DND-41 (cell line): ENCODE data around the gene ADD1.

Experiments
- EZH2 ChIP-seq: IDR thresholded peaks from 3 replicates; pipeline ENCODE4 v1.6.1; 2012; ENCODE audit warnings: borderline replicate concordance, low read depth, mild to moderate bottlenecking, moderate library complexity, low read length, inconsistent platforms; ENCODE audit not compliant: severe bottlenecking
- TF ChIP-seq, protein P1 (sequence below): IDR thresholded peaks from 2 replicates; pipeline ENCODE4 v1.5.1; 2012; ENCODE audit warnings: borderline replicate concordance, low read length, moderate library complexity, mild to moderate bottlenecking; ENCODE audit not compliant: poor library complexity, severe bottlenecking; ENCODE audit errors: extremely low read depth

DNA sequence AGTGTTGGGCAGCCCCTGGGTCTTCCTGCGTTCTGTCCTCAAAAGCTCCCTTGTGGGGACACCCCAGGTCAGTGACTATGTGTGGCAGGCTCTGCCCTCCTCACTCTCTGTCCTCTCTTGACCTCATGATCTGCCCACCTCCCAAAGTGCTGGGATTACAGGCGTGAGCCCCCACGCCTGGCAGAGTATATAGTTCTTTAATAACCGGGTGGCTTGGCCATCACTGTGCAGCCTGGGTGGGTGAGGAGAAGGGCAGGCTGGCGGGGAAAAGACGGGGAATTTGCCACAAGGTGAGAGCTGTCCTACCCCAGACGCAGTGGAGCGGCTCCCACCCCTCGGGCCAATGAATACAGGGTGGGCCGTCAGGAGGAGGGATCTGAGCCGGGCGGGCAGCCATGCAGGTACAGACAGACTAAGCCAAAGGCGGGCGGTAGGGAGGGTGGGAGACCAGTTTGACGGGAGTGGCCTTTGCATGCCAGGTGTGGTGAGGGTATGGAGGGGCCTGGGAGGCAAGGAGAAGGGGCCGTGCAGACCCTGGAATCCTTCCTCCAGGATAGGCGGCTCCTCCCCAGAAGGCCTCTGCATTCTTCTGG, 48.2 kb upstream of the ADD1 start:
- TF ChIP-seq, protein P1, sequence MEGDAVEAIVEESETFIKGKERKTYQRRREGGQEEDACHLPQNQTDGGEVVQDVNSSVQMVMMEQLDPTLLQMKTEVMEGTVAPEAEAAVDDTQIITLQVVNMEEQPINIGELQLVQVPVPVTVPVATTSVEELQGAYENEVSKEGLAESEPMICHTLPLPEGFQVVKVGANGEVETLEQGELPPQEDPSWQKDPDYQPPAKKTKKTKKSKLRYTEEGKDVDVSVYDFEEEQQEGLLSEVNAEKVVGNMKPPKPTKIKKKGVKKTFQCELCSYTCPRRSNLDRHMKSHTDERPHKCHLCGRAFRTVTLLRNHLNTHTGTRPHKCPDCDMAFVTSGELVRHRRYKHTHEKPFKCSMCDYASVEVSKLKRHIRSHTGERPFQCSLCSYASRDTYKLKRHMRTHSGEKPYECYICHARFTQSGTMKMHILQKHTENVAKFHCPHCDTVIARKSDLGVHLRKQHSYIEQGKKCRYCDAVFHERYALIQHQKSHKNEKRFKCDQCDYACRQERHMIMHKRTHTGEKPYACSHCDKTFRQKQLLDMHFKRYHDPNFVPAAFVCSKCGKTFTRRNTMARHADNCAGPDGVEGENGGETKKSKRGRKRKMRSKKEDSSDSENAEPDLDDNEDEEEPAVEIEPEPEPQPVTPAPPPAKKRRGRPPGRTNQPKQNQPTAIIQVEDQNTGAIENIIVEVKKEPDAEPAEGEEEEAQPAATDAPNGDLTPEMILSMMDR: no peak
- TF ChIP-seq EZH2: no peak
